Esophagus muscularis mucosa (tissue), 3 donors: Measurements from ENCODE around the gene BAX.

Experiments
- CTCF ChIP-seq, 3 experiments: fragments of 200-600 bp in 2 of 3; fragments of 450-650 bp in 1 of 3; sonication (generic) in 2 of 3; IDR thresholded peaks; one replicate each; pipeline ENCODE4 v1.5.1; 2017 to 2019; ENCODE audit warnings: antibody characterized with exemption in 3 of 3, mild to moderate bottlenecking in 2 of 3, moderate library complexity in 1 of 3
- POLR2A ChIP-seq: fragments of 450-650 bp; IDR thresholded peaks from one replicate; pipeline ENCODE4 v1.6.1; 2017; ENCODE audit warnings: antibody characterized with exemption, moderate library complexity, mild to moderate bottlenecking, low read depth
- POLR2AphosphoS5 ChIP-seq, 2 donors: sonication (generic); formaldehyde crosslinking; IDR thresholded peaks; one replicate each; pipeline ENCODE4 v1.6.1; 2017; ENCODE audit warnings: antibody characterized with exemption in 2 of 2

DNA sequence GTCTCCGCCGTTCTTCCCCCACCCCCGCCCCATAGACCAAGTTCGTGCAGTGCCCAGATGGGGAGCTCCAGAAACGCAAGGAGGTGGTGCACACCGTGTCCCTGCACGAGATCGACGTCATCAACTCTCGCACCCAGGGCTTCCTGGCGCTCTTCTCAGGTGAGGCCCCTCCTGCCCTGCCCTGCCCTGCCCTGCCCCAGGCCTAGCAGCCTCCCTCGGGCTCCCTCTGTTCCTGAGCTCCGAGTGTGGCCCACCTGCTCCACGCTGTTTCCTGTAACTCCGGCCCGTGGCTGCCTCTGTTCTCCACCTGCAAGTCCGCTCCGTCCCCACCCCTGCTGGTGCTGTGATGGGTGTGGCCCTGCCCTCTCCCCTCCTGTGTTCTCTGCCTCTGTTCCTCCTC is 55.8 kb downstream of the BAX start:
- TF ChIP-seq CTCF (IDR thresholded peaks at IDR 0.05) = no peak
- no peak for TF ChIP-seq POLR2A
- no peak for TF ChIP-seq POLR2AphosphoS5 (IDR thresholded peaks at IDR 0.05)
